Testis (tissue), 2 donors: ENCODE measurements around the gene GLIS1.

Source experiments
- CTCF ChIP-seq, 3 experiments: fragments of 450-650 bp in 2 of 3; fragments of 200-600 bp in 1 of 3; sonication (generic) in 1 of 3; IDR thresholded peaks; one replicate each; pipeline ENCODE4 v1.5.1; 2016 to 2019; ENCODE audit warnings: antibody characterized with exemption in 3 of 3, mild to moderate bottlenecking in 2 of 3, moderate library complexity in 1 of 3
- POLR2A ChIP-seq: fragments of 450-650 bp; IDR thresholded peaks from one replicate; pipeline ENCODE4 v1.6.1; 2017; ENCODE audit warnings: antibody characterized with exemption, mild to moderate bottlenecking, moderate library complexity

- no peak for TF ChIP-seq CTCF (IDR thresholded peaks at IDR 0.05)
- no peak for TF ChIP-seq POLR2A
Measured at GRCh38 chr1:53586765-53587164, 152.2 kb downstream of the GLIS1 start.
